ENCODE results near the gene CHMP4B. TPM values are rescaled to one million over a fixed set of nuclear protein-coding genes. Genes with fewer than 3 reads are reported as not detected.

CHMP4B gene
- total RNA-seq, 1 donor from 2014 or later: 101 TPM

DNA sequence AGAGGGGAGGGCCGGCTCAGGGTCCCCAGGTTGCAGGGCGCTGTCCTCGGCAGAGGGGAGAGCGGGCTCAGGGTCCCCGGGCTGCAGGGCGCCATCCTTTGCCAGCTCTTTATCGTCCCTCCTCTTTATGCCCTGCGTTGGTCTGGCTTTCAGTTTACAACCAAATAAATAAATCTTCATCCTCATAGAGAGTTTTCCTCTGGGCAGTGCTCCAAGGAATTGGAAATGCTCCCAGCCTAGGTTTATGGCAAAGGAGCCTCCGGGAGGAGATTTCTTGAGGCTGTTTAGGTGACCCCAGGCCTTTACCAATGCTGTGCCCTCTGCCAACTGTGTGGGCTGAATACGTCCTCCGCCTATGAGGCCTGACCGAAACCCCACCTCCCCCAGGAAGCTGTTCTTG, 60.2 kb downstream of the CHMP4B start:
- ATAC-seq (ENCODE audit: poor library complexity) (no peak), DNase-seq (no peak)

GRCh38 chr20:33874129-33874528, 63.0 kb downstream of the CHMP4B start:
- DNase-seq (no peak), ATAC-seq (ENCODE audit: poor library complexity) (no peak)
- intact Hi-C loops (cut with DNase I): no loop called here

More for the DNA sequence above, 60.2 kb downstream of the CHMP4B start:
- intact Hi-C loops (cut with DNase I): no loop called here

DNA sequence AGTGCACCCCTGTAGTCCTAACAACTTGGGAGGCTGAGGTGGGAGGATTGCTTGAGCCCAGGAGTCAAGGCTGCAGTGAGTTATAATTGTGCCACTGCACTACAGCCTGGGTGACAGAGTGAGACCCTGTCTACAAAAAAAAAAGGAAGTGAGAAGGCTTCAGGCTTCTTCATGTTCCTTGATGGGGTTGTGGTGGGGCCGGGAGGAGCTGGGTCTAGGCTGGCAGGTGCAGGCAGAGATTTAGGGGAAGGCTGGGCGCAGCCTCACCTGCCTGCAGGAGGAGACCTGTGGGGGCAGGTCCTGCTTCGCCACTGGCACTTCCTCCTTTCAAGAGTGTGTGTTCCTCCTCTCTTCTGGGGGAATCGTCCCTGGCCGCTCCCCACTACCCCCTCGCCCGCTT, 63.9 kb downstream of the CHMP4B start:
- intact Hi-C loops (cut with DNase I): no loop called here
- no peak for DNase-seq
- no peak for ATAC-seq (ENCODE audit: poor library complexity)

- ATAC-seq (ENCODE audit: poor library complexity): no peak
- intact Hi-C loops (cut with DNase I): no loop called here
Observed at GRCh38 chr20:33875534-33876026, 64.4 kb downstream of the CHMP4B start.

DNA sequence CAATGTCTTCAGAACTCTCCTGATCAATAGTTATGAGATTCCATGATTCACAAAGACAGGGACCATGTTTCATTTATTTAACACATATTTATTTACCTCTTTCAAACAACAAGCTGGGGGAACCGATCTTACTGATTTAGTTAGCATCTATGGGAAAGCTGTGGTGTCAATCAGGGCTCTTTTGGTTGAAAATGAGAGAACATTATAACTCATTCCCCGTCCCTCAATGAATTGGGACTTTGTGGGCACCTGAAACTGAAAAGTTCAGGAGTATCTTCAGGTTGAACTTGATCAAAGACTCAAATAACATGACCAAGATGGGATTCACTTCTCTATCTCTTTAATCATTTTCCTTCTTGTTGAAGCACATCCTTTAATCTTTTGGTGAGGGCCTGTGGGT, 67.4 kb downstream of the CHMP4B start:
- ATAC-seq (ENCODE audit: poor library complexity) (no peak), DNase-seq (no peak)
- intact Hi-C loops (cut with DNase I): no loop called here

More at GRCh38 chr20:33875534-33876026, 64.4 kb downstream of the CHMP4B start:
- no peak for DNase-seq

DNA sequence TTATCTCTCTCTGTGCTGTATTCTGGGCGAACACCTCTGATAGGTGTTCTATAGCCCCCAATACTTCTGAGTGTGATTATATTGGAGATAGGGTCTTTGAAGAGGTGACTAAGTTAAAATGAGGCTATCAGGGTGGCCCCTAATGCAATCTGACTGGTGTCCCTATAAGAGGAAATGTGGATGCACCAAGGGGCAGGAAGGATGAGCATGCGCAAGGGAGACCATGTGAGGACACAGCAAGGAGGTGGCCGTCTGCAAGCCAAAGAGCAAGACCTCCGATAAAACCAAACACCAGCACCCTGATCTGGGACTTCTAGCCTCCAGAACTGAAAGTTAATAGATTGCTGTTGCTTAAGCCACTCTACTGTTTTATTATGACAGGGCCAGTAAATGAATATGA, 69.2 kb downstream of the CHMP4B start:
- intact Hi-C loops (cut with DNase I): no loop called here
- DNase-seq: no peak
- ATAC-seq (ENCODE audit: poor library complexity): no peak

GRCh38 chr20:33881989-33882388, 70.8 kb downstream of the CHMP4B start:
- DNase-seq (no peak), ATAC-seq (ENCODE audit: poor library complexity) (no peak)
- intact Hi-C loops (cut with DNase I): no loop called here

GRCh38 chr20:33882481-33882880, 71.3 kb downstream of the CHMP4B start:
- intact Hi-C loops (cut with DNase I): no loop called here
- no peak for ATAC-seq (ENCODE audit: poor library complexity)
- no peak for DNase-seq

- no peak for DNase-seq
- intact Hi-C loops (cut with DNase I): no loop called here
- no peak for ATAC-seq (ENCODE audit: poor library complexity)
Observed at GRCh38 chr20:33883164-33883563, 72.0 kb downstream of the CHMP4B start.

- no peak for ATAC-seq (ENCODE audit: poor library complexity)
- DNase-seq: no peak
- intact Hi-C loops (cut with DNase I): no loop called here
Observed at GRCh38 chr20:33884633-33885032, 73.5 kb downstream of the CHMP4B start.

- intact Hi-C loops (cut with DNase I): no loop called here
- DNase-seq: no peak
- no peak for ATAC-seq (ENCODE audit: poor library complexity)
Observed at GRCh38 chr20:33889312-33889711, 78.2 kb downstream of the CHMP4B start.

DNA sequence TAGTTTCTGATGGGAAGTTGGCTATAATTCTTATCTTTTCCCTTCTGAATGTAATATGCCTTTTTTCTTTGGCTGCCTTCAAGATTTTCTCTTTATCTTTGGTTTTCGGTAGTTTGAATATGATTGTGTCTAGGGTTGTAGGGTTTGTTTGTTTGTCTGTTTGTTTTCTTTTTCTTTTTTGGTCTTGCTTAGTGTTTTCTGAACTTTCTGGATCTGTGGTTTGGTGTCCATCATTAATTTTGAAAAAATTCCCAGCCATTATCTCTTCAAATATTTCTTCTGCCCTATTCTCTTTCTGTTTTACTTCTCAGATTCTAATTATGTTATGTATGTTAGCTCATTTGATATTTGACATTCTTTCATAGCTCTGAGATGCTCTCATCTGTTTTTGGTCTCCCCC, 79.4 kb downstream of the CHMP4B start:
- DNase-seq (no peak), ATAC-seq (ENCODE audit: poor library complexity) (no peak)
- intact Hi-C loops (cut with DNase I): no loop called here

GRCh38 chr20:33893314-33893713, 82.2 kb downstream of the CHMP4B start:
- no peak for DNase-seq
- intact Hi-C loops (cut with DNase I): no loop called here
- ATAC-seq (ENCODE audit: poor library complexity): no peak

- DNase-seq: no peak
- ATAC-seq (ENCODE audit: poor library complexity): peak; percentile 89
- intact Hi-C loops (cut with DNase I): no loop called here
Observed at GRCh38 chr20:33894798-33895197, 83.7 kb downstream of the CHMP4B start.

DNA sequence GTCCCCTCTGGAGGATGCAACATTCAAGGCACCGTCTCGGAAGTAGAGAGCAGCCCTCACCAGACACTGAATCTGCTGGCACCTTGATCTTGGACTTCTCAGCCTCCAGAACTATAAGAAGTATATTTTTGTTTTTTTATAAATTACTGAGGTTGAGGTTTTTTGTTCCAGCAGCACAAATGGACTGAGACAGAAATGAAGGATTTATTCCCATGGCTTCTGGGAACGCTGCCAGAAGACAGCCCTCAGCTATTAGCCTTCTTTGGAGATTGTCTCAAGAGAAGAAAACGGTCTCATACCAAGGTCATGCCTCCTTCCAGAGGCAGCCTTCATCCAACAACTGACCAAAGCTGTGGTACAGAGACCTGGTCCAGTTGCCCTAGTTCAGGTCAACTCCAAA, 85.4 kb downstream of the CHMP4B start:
- intact Hi-C loops (cut with DNase I): no loop called here
- no peak for ATAC-seq (ENCODE audit: poor library complexity)
- DNase-seq: no peak

- DNase-seq (no peak), ATAC-seq (ENCODE audit: poor library complexity) (no peak)
- intact Hi-C loops (cut with DNase I): no loop called here
Observed at GRCh38 chr20:33897313-33897912, 86.3 kb downstream of the CHMP4B start.

DNA sequence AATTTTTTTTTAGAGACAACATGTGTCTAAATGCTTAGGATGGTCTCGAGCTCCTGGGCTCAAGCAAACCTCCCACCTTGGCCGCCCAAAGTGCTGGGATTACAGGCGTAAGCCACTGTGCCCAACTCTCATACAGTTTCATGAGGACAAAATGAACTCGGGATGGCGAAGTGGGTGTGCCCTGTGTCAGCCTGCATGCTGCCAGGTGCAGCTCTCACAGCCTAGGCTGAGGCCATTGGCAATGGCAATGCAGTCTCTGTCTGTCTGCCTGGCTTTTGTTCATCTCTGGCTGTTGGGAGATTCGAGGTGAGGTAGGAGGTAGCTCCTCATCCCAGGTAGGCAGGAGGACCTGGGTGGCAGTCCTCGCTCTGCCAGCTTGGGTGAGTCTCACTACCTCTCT, 88.0 kb downstream of the CHMP4B start:
- DNase-seq (no peak), ATAC-seq (ENCODE audit: poor library complexity) (no peak)
- intact Hi-C loops (cut with DNase I): no loop called here

DNA sequence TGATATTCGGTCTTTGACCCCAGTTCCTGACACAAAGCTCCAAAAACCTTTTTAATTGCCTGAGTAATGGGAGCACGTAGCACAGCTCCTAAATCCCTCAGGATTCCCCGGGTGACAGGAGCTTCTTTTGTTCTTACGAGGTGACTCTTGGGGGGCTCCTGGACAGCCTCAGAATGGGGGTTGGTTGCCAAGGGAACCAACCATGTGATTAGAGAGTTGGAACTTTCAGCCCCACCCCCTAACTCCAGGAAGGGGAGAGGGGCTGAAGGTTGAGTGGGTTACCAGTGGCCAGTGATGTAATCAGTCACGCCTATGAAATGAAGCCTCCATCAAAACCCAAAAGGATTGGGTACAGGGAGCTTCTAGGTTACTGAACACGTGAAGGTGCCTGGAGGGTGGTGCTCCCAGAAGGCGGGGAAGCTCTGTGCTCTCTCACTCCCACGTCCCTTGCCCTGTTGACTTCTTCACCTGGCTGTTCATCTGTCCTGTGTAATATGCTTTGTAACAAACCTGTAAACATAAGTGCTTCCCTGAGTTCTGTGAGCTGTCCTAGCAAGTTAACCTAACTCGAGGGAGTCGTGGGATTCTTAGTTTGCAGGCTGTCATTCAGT, 89.5 kb downstream of the CHMP4B start:
- ATAC-seq (ENCODE audit: poor library complexity) (no peak), DNase-seq (no peak)
- intact Hi-C loops (cut with DNase I): no loop called here

DNA sequence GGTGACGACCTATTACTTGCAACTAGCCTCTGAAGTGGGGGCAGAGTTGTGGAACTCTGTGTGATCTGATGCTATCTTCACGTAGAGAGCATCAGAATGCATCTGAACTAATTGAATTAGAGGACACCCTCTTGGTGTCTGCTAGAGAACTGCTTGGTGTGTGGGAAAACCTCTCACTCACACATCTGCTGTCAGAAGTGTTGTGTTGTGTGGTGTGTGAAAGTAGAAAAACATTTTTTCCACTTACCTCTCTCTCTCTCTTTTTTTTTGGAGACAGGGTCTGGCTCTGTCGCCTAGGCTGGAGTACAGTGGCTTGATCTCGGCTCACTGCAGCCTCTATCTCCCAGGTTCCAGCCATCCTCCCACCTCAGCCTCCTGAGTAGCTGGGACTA, 90.0 kb downstream of the CHMP4B start:
- ATAC-seq (ENCODE audit: poor library complexity): no peak
- DNase-seq: no peak
- intact Hi-C loops (cut with DNase I): no loop called here

DNA sequence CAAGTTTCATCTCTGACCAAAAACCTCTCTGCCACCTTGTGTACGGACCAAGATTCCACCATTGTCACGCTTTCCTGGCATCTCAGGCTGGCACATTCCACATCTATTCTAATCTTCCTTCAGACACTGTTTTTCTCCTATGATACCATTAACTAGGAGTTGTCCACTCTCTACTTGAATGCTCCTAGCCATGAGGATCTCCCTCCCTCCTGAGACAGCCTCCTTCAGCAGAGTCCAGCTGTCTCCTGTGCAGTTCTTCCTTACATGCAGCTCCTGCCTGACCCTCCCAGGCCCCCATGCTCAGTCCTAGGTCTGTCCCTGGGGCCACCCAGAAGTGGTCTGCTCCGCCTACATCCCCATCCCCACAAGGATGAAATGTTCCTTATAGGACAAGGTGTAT, 90.9 kb downstream of the CHMP4B start:
- intact Hi-C loops (cut with DNase I): no loop called here
- ATAC-seq (ENCODE audit: poor library complexity) (no peak), DNase-seq (no peak)
